ENCODE results near the gene RFTN1. TPM values are rescaled to one million over a fixed set of nuclear protein-coding genes. Genes with fewer than 3 reads are reported as not detected.

RFTN1 gene
- total and polyA plus RNA-seq, 2 of the 8 experiments (the other 6 are each of a cell fraction or from before 2014, with no cell fraction given) = 4.6 to 6.7 TPM

GRCh38 chr3:16547561-16548357 is 34.3 kb upstream of the RFTN1 start:
- no peak overlapping the region for H3K9ac ChIP-seq (replicated peaks in 1 of 4; ENCODE audit: extremely low read depth in 1 of 4, low read depth in 3 of 4, low read length in 3 of 4)
- H3K79me2 ChIP-seq (ENCODE audit: control insufficient read depth in 1 of 2, insufficient read depth in 2 of 2, low read length in 2 of 2) = no peaks in the 10 kb centered on the region
- H3K36me3 ChIP-seq (ENCODE audit: control insufficient read depth in 2 of 4, insufficient read depth in 4 of 4, low read length in 3 of 4) = no peaks in the 10 kb centered on the region
- no peak overlapping the region for H3K4me2 ChIP-seq (ENCODE audit: insufficient read depth in 1 of 2, low read depth in 2 of 2, low read length in 2 of 2)
- H3K23ac ChIP-seq (ENCODE audit: insufficient read length) = no peak overlapping the region
- no peaks in the 10 kb centered on the region for H3K9me3 ChIP-seq (ENCODE audit: insufficient read depth in 2 of 2, low read depth in 1 of 2, low read length in 1 of 2)
- no peak overlapping the region for H4K91ac ChIP-seq (replicated peaks; ENCODE audit: insufficient read length, low read length)
- no peak for TF ChIP-seq SRF (IDR thresholded peaks at IDR 0.05; ENCODE audit: low read depth, low read length)
- TF ChIP-seq USF2 (IDR thresholded peaks at IDR 0.05; ENCODE audit: low read length) = no peak
- 0 out of 2 replicates have a peak, but pooled peaks have one; percentile 56 for TF ChIP-seq KDM1A (IDR thresholded peaks at IDR 0.05; ENCODE audit: borderline replicate concordance, low read length)
- no peak for TF ChIP-seq NRF1 (IDR thresholded peaks at IDR 0.05; ENCODE audit: low read depth, low read length)
- no peak for TF ChIP-seq SP2 (IDR thresholded peaks at IDR 0.05; ENCODE audit: low read length)
- TF ChIP-seq CTBP2 (IDR thresholded peaks at IDR 0.05; ENCODE audit: borderline replicate concordance, insufficient read depth, insufficient read length, low read length) = no peak
- TF ChIP-seq BRCA1 (IDR thresholded peaks at IDR 0.05; ENCODE audit: low read depth, low read length) = no peak
- H3K4me1 ChIP-seq (replicated peaks in 1 of 4; ENCODE audit: control insufficient read depth in 3 of 4, insufficient read depth in 4 of 4, low read length in 3 of 4) = peaks cover 0 to 4% (median 2%) of the 10 kb centered on the region in 4 experiments; a peak in 4 of 7 replicates
- H3K27me3 ChIP-seq (replicated peaks in 1 of 4; ENCODE audit: control insufficient read depth in 3 of 4, extremely low read depth in 1 of 4, insufficient read depth in 3 of 4, low read length in 3 of 4) = no peaks in the 10 kb centered on the region
- WGBS, 2 experiments (ENCODE audit: extremely low coverage in 1 of 2, insufficient coverage in 1 of 2, insufficient read length in 1 of 2, insufficient replicate concordance in 2 of 2, low coverage in 1 of 2, low lambda C conversion rate in 2 of 2, missing lambda C conversion rate in 1 of 2) = 91% methylated on average over 4 of the region's 4 CpGs; no CpG with 5 or more reads in 1 of the 2 experiments
- no peak overlapping the region for H2BK15ac ChIP-seq (ENCODE audit: low read length)
- no peak overlapping the region for H3K4ac ChIP-seq (replicated peaks; ENCODE audit: insufficient read length, low read depth, low read length)
- no peaks in the 10 kb centered on the region for H4K20me1 ChIP-seq (replicated peaks in 1 of 2; ENCODE audit: control insufficient read depth in 1 of 2, insufficient read depth in 2 of 2, low read length in 2 of 2)
- H2BK20ac ChIP-seq (ENCODE audit: low read length) = no peak overlapping the region
- H2AK5ac ChIP-seq (ENCODE audit: low read depth, low read length) = no peak overlapping the region
- H3K4me3 ChIP-seq (ENCODE audit: extremely low read depth in 1 of 4, insufficient read depth in 2 of 4, low read depth in 3 of 4, low read length in 4 of 4) = no peak overlapping the region
- POLR2A ChIA-PET (ENCODE audit: partially characterized antibody) = no interaction called here
- DNase-seq (ENCODE audit: low read depth in 1 of 2, low spot score in 2 of 2) (no peak), FAIRE-seq (no peak)
- H2BK12ac ChIP-seq (ENCODE audit: low read depth, low read length) = no peak overlapping the region
- H3K79me1 ChIP-seq (ENCODE audit: low read depth, low read length) = no peaks in the 10 kb centered on the region
- H2AFZ ChIP-seq (ENCODE audit: low read length) = no peak overlapping the region
- no peak overlapping the region for H3K14ac ChIP-seq (ENCODE audit: insufficient read length)
- H4K5ac ChIP-seq (ENCODE audit: insufficient read length, low read depth, low read length) = no peak overlapping the region
- no peak overlapping the region for H3K18ac ChIP-seq (ENCODE audit: extremely low read depth, low read length)
- H4K8ac ChIP-seq (ENCODE audit: extremely low read depth, insufficient read depth, low read length) = no peak overlapping the region
- no peaks in the 10 kb centered on the region for H3K23me2 ChIP-seq (ENCODE audit: low read depth, low read length)
- CTCF ChIA-PET (ENCODE audit: partially characterized antibody) = interaction anchor here (1.3 to 2.3 kb wide), 3 partner anchors 181 to 258 kb away, joined by 4 to 10 read pairs (median 5); no protein-coding TSS in a partner anchor
- no peak overlapping the region for H3K27ac ChIP-seq (ENCODE audit: low read depth, low read length)
- H3K56ac ChIP-seq (replicated peaks; ENCODE audit: insufficient read length, low read depth, low read length) = no peak overlapping the region
- no peak overlapping the region for H2BK5ac ChIP-seq (ENCODE audit: low read depth, low read length)
- H2BK120ac ChIP-seq (replicated peaks; ENCODE audit: low read depth, low read length) = no peak overlapping the region

Measured in H1 (cell line).